Sigmoid colon (tissue), 7 donors: Measurements from ENCODE around the gene MBOAT7. TPM values are rescaled to one million over a fixed set of nuclear protein-coding genes. Genes with fewer than 3 reads are reported as not detected.

Source experiments
- DNase-seq: peaks from one replicate; pipeline ENCODE4 v3.0.0-alpha.2; 2019
- H3K27ac ChIP-seq, 4 donors: fragments of 200-600 bp; sonication (generic); one replicate each; pipeline ENCODE4 v1.5.1; 2016 to 2019; ENCODE audit warnings: mild to moderate bottlenecking in 1 of 4
- H3K27me3 ChIP-seq, 3 donors: fragments of 200-600 bp; sonication (generic); one replicate each; pipeline ENCODE4 v1.5.1; 2019; ENCODE audit warnings: mild to moderate bottlenecking in 1 of 3
- H3K36me3 ChIP-seq, 4 donors: fragments of 200-600 bp; sonication (generic); one replicate each; pipeline ENCODE4 v1.5.1; 2016 to 2019
- H3K4me1 ChIP-seq, 4 donors: fragments of 200-600 bp; sonication (generic); one replicate each; pipeline ENCODE4 v1.5.1; 2017 to 2019
- H3K4me3 ChIP-seq, 4 donors: fragments of 200-600 bp; sonication (generic); one replicate each; pipeline ENCODE4 v1.5.1; 2017 to 2019; ENCODE audit warnings: mild to moderate bottlenecking in 2 of 4, moderate library complexity in 1 of 4
- H3K9me3 ChIP-seq, 4 donors: fragments of 200-600 bp in 3 of 4; sonication (generic) in 3 of 4; one replicate each; pipeline versions ENCODE4 v1.5.1 to v1.6.1; 2013 to 2019
- EP300 ChIP-seq, 4 donors: sonication (generic); formaldehyde crosslinking; IDR thresholded peaks; one replicate each; pipeline ENCODE4 v1.6.1; 2017; ENCODE audit warnings: antibody characterized with exemption in 4 of 4
- POLR2A ChIP-seq, 2 donors: fragments of 450-650 bp; IDR thresholded peaks; one replicate each; pipeline ENCODE4 v1.6.1; 2016; ENCODE audit warnings: antibody characterized with exemption in 2 of 2, mild to moderate bottlenecking in 2 of 2, moderate library complexity in 2 of 2
- POLR2AphosphoS5 ChIP-seq, 4 donors: sonication (generic); formaldehyde crosslinking; IDR thresholded peaks; one replicate each; pipeline ENCODE4 v1.6.1; 2017; ENCODE audit warnings: antibody characterized with exemption in 4 of 4
- WGBS, 2 donors: extraction: QIAGEN DNeasy Blood & Tissue Kit; methylation state at CpG; one replicate each; pipeline ENCODE4 v1.1.7; 2013; 5-methylcytosine and 5-hydroxymethylcytosine counted together
- intact Hi-C: fragments of 100-400 bp; cut with DNase I; formaldehyde crosslinking; loops from one replicate; pipeline ENCODE4 v1.15.1; 2023
- polyA plus RNA-seq, 3 donors: library from polyadenylated mRNA; stranded (reverse); fragments of 200-250 nt; gene quantifications; one replicate each; pipeline ENCODE4 v1.2.3, GENCODE V29; 2013
- total RNA-seq, 4 donors: library from RNA; depleted of rRNA; stranded (reverse); fragments of >200 nt; gene quantifications; one replicate each; pipeline ENCODE4 v1.1.0, GENCODE V29; 2016
- TF ChIP-seq, protein P1 (sequence below), 4 experiments: fragments of 450-650 bp in 3 of 4; fragments of 200-600 bp in 1 of 4; IDR thresholded peaks; one replicate each; pipeline ENCODE4 v1.5.1; 2016 to 2019; ENCODE audit warnings: antibody characterized with exemption in 4 of 4, mild to moderate bottlenecking in 3 of 4, moderate library complexity in 2 of 4
- donor health status: healthy with polysubstance abuse.
- donor health status: Bipolar disorder and iron deficiency.
- donor health status: healthy.

MBOAT7 gene
- total and polyA plus RNA-seq, 7 donors = 15.0 to 79.7 (median 29.3) TPM

DNA sequence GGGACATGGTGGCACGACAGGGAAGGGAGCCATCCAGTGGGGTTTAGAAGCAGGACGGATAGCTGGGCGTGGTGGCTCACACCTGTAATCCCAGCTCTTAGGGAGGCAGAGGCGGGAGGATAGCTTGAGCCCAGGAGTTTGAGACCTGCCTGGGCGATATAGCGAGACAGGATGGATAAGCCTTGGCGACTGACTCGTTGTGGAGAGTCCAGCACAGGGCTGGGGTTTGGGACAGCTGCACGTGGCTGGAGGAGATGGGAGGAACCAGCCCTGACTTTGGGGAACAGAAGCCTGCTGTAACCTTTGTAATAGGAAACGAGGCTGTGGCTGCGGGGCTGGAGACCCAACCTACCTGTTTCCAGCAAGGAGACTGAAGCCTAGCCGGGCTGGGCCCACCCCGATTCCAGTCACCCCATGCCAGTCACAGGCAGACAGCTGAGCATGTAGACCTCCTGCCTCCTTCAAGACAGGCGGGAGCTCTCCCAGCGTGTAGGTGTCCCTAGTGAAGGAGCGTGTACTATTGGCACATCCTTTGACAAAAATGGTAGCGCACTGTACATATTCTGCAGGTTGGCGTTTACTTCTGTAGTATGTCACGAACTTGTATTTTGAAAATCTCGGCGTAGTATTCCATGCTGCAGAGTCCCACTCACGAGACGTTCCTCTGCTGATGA, 37.9 kb downstream of the MBOAT7 start:
- intact Hi-C loops = no loop called here
- TF ChIP-seq EP300 (IDR thresholded peaks at IDR 0.05) = no peak
- TF ChIP-seq, protein P1, sequence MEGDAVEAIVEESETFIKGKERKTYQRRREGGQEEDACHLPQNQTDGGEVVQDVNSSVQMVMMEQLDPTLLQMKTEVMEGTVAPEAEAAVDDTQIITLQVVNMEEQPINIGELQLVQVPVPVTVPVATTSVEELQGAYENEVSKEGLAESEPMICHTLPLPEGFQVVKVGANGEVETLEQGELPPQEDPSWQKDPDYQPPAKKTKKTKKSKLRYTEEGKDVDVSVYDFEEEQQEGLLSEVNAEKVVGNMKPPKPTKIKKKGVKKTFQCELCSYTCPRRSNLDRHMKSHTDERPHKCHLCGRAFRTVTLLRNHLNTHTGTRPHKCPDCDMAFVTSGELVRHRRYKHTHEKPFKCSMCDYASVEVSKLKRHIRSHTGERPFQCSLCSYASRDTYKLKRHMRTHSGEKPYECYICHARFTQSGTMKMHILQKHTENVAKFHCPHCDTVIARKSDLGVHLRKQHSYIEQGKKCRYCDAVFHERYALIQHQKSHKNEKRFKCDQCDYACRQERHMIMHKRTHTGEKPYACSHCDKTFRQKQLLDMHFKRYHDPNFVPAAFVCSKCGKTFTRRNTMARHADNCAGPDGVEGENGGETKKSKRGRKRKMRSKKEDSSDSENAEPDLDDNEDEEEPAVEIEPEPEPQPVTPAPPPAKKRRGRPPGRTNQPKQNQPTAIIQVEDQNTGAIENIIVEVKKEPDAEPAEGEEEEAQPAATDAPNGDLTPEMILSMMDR (IDR thresholded peaks at IDR 0.05) = no peak
- no peak for TF ChIP-seq POLR2A (IDR thresholded peaks at IDR 0.05)
- no peak for TF ChIP-seq POLR2AphosphoS5 (IDR thresholded peaks at IDR 0.05)
- Histone ChIP-seq H3K27me3 (no peaks in the 10 kb centered on the region), H3K9me3 (no peaks in the 10 kb centered on the region), H3K27ac (no peak overlapping the region), H3K36me3 (peaks cover 79 to 100% (median 89%) of the 10 kb centered on the region in 4 donors), H3K4me3 (no peak overlapping the region), H3K4me1 (peaks cover 0 to 14% (median 2%) of the 10 kb centered on the region in 4 donors)
- DNase-seq = no peak
- WGBS, 2 donors = 86 to 92% methylated on average over 23 of the region's 23 CpGs

DNA sequence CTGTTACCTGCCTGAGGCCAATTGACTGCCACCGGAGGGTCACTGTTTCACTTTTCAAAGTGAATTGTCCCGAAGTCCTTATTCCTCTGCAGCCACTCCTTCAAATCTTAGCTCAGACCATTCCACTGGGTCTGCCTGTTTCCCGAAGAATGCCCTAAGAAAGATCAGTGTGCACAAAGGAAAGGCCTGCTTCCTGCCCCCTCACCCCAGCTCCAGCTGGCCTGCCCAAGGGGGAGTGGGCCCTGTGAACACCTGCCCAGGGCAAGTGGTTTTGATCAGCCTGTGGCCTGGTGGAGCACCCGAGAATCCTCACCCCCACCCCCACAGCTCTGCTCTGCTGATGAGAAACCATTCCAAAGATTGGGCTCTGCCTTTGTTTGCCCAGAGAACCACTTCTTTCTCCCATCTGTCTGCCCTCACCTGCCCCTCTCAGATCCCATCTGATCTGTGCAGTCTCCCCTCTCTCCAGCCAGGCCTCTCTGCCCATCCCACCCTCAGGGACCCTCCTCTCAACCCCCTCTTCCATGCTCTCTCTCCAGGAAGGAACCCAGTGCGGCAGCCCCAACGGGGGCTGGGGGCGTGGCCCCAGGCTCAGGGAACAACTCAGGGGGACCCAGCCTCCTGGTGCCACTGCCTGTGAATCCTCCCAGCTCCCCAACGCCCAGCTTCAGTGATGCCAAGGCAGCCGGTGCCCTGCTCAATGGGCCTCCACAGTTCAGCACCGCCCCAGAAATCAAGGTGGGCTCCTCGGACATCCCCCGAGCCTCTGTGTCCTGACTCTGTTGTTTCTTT, 40.2 kb downstream of the MBOAT7 start:
- Histone ChIP-seq H3K4me1 (peaks cover 0 to 14% (median 2%) of the 10 kb centered on the region in 4 donors), H3K27me3 (no peaks in the 10 kb centered on the region), H3K27ac (no peak overlapping the region), H3K36me3 (peaks cover 79 to 100% (median 89%) of the 10 kb centered on the region in 4 donors), H3K9me3 (no peaks in the 10 kb centered on the region), H3K4me3 (no peak overlapping the region)
- TF ChIP-seq POLR2A (IDR thresholded peaks at IDR 0.05) (no peak), EP300 (IDR thresholded peaks at IDR 0.05) (no peak), POLR2AphosphoS5 (IDR thresholded peaks at IDR 0.05) (no peak)
- TF ChIP-seq, protein P1 (IDR thresholded peaks at IDR 0.05) = no peak
- no peak for DNase-seq
- WGBS, 2 donors = 85 to 87% methylated on average over 12 of the region's 12 CpGs
- intact Hi-C loops = no loop called here

- WGBS, 2 donors = 88 to 90% methylated on average over 19 of the region's 19 CpGs
- no peak for DNase-seq
- H3K9me3 ChIP-seq = no peaks in the 10 kb centered on the region
- intact Hi-C loops = no loop called here
- no peak overlapping the region for H3K4me3 ChIP-seq
- peaks cover 0 to 14% (median 2%) of the 10 kb centered on the region in 4 donors for H3K4me1 ChIP-seq
- H3K27ac ChIP-seq = peak overlapping the region in 2 of 4 donors; percentile 18 to 32
- H3K36me3 ChIP-seq = peaks cover 81 to 100% (median 90%) of the 10 kb centered on the region in 4 donors
- TF ChIP-seq POLR2A (IDR thresholded peaks at IDR 0.05) (no peak), EP300 (IDR thresholded peaks at IDR 0.05) (no peak), POLR2AphosphoS5 (IDR thresholded peaks at IDR 0.05) (no peak)
- TF ChIP-seq, protein P1 (IDR thresholded peaks at IDR 0.05) = no peak
- H3K27me3 ChIP-seq = no peaks in the 10 kb centered on the region
Measured at GRCh38 chr19:54148158-54148557, 41.2 kb downstream of the MBOAT7 start.

- peaks cover 0 to 14% (median 2%) of the 10 kb centered on the region in 4 donors for H3K4me1 ChIP-seq
- H3K36me3 ChIP-seq = peaks cover 81 to 100% (median 90%) of the 10 kb centered on the region in 4 donors
- TF ChIP-seq EP300 (IDR thresholded peaks at IDR 0.05) (no peak), POLR2AphosphoS5 (IDR thresholded peaks at IDR 0.05) (peak in 3 of 4 donors; percentile 44 to 57 (median 51))
- TF ChIP-seq, protein P1 (IDR thresholded peaks at IDR 0.05) = no peak
- intact Hi-C loops = no loop called here
- H3K27ac ChIP-seq = peak overlapping the region; percentile 7 to 51 (median 28)
- no peak overlapping the region for H3K4me3 ChIP-seq
- no peaks in the 10 kb centered on the region for H3K9me3 ChIP-seq
- DNase-seq = peak; percentile 84
- 87 to 94% methylated on average over 3 of the region's 3 CpGs for WGBS, 2 donors
- no peaks in the 10 kb centered on the region for H3K27me3 ChIP-seq
Measured at GRCh38 chr19:54147676-54148075, 41.7 kb downstream of the MBOAT7 start.
